ENCODE measurements around the gene LRRC46. TPM values are rescaled to one million over a fixed set of nuclear protein-coding genes. Genes with fewer than 3 reads are reported as not detected.

Gene LRRC46
- total and polyA plus RNA-seq, 2 of the 13 experiments (the other 11 are each of a cell fraction or from before 2014, with no cell fraction given) = 0.09 TPM

GRCh38 chr17:47840001-47840741, 8.7 kb downstream of the LRRC46 start (continued):
- TF ChIP-seq BCL3 (CRISPR knock-in tag; IDR thresholded peaks at IDR 0.05) = no peak
- no peak for TF ChIP-seq ZNF20 (CRISPR knock-in tag; IDR thresholded peaks at IDR 0.05)
- peak; percentile 28; the same call in 1 of the 2 replicates for TF ChIP-seq ZBTB7A (CRISPR knock-in tag; IDR thresholded peaks at IDR 0.05)
- no peak for TF ChIP-seq MXD1 (CRISPR knock-in tag; IDR thresholded peaks at IDR 0.05)
- no peak for TF ChIP-seq E2F5 (CRISPR knock-in tag; conservative IDR thresholded peaks at IDR 0.05)
- 0 out of 2 replicates have a peak, but pooled peaks have one; percentile 1 for TF ChIP-seq SNAPC2 (CRISPR knock-in tag; IDR thresholded peaks at IDR 0.05)
- no peak for TF ChIP-seq KAT8 (CRISPR knock-in tag; IDR thresholded peaks at IDR 0.05)
- TF ChIP-seq HMGA1 (CRISPR knock-in tag; conservative IDR thresholded peaks at IDR 0.05) = no peak
- no peak for TF ChIP-seq ZNF33B (CRISPR knock-in tag; IDR thresholded peaks at IDR 0.05)
- TF ChIP-seq ZBTB21 (CRISPR knock-in tag; IDR thresholded peaks at IDR 0.05) = no peak
- no peak for TF ChIP-seq ZNF414 (CRISPR knock-in tag; IDR thresholded peaks at IDR 0.05)
- TF ChIP-seq ZNF12 (CRISPR knock-in tag; IDR thresholded peaks at IDR 0.05) = no peak
- no peak for TF ChIP-seq KDM6A (CRISPR knock-in tag; IDR thresholded peaks at IDR 0.05; ENCODE audit: low read depth)
- TF ChIP-seq NFYC (CRISPR knock-in tag; IDR thresholded peaks at IDR 0.05) = no peak
- TF ChIP-seq AKNA (CRISPR knock-in tag; IDR thresholded peaks at IDR 0.05; ENCODE audit: borderline replicate concordance) = no peak
- 0 out of 2 replicates have a peak, but pooled peaks have one; percentile 16 for TF ChIP-seq HNF4G (IDR thresholded peaks at IDR 0.05; ENCODE audit: borderline replicate concordance, low read depth, low read length)
- TF ChIP-seq HNF4G (CRISPR knock-in tag; IDR thresholded peaks at IDR 0.05; ENCODE audit: borderline replicate concordance, low read depth) = no peak
- TF ChIP-seq SOX13 (IDR thresholded peaks at IDR 0.05) = no peak
- TF ChIP-seq SOX13 (CRISPR knock-in tag; conservative IDR thresholded peaks at IDR 0.05 in 1 of 2, IDR thresholded peaks at IDR 0.05 in 1 of 2) = no peak
- TF ChIP-seq RFXANK (CRISPR knock-in tag; IDR thresholded peaks at IDR 0.05) = no peak
- TF ChIP-seq ZFYVE20 (CRISPR knock-in tag; IDR thresholded peaks at IDR 0.05; ENCODE audit: borderline replicate concordance, low read depth) = no peak
- TF ChIP-seq ZNF713 (CRISPR knock-in tag; IDR thresholded peaks at IDR 0.05) = no peak
- no peak for TF ChIP-seq AKAP8 (CRISPR knock-in tag; IDR thresholded peaks at IDR 0.05)

Measured in HepG2 (cell line).